HepG2 (cell line): ENCODE results near the gene CAPS. TPM values are rescaled to one million over a fixed set of nuclear protein-coding genes. Genes with fewer than 3 reads are reported as not detected.

Experiments used
- EED ChIP-seq: sonication (generic); formaldehyde crosslinking; IDR thresholded peaks from 2 replicates; pipeline ENCODE4 v1.5.0; 2020; ENCODE audit warnings: mild to moderate bottlenecking, missing genetic modification reagents
- ERF ChIP-seq: IDR thresholded peaks from 2 replicates; pipeline ENCODE4 v1.6.1; 2018; ENCODE audit warnings: missing biosample characterization, missing genetic modification reagents
- MTA1 ChIP-seq: sonication (generic); formaldehyde crosslinking; IDR thresholded peaks from 2 replicates; pipeline ENCODE4 v1.4.0; 2020; ENCODE audit warnings: missing genetic modification reagents, mild to moderate bottlenecking, borderline replicate concordance
- NFRKB ChIP-seq: fragments of 450-650 bp; IDR thresholded peaks from 2 replicates; pipeline ENCODE4 v1.6.1; 2017
- PAX8 ChIP-seq: sonication (generic); formaldehyde crosslinking; IDR thresholded peaks from 2 replicates; pipeline ENCODE4 v1.8.0; 2022; ENCODE audit warnings: mild to moderate bottlenecking, missing genetic modification reagents, borderline replicate concordance
- SOX6 ChIP-seq, 2 experiments: fragments of 450-650 bp in 1 of 2; sonication (generic) in 1 of 2; formaldehyde crosslinking in 1 of 2; IDR thresholded peaks; 2 replicates each; pipeline versions ENCODE4 v1.4.0 to v1.6.1; 2017 to 2020; ENCODE audit warnings: antibody characterized with exemption in 1 of 2, mild to moderate bottlenecking in 1 of 2, missing genetic modification reagents in 1 of 2
- SRF ChIP-seq: IDR thresholded peaks from 2 replicates; pipeline ENCODE4 v1.6.1; 2011; ENCODE audit warnings: mild to moderate bottlenecking, low read depth, low read length, moderate library complexity
- YEATS4 ChIP-seq: sonication (generic); formaldehyde crosslinking; IDR thresholded peaks from 2 replicates; pipeline ENCODE4 v1.4.0; 2020; ENCODE audit warnings: missing genetic modification reagents, borderline replicate concordance
- ZNF30 ChIP-seq: sonication (generic); formaldehyde crosslinking; IDR thresholded peaks from 2 replicates; pipeline ENCODE4 v1.5.0; 2020; ENCODE audit warnings: mild to moderate bottlenecking, missing genetic modification reagents
- ZNF766 ChIP-seq: sonication (generic); formaldehyde crosslinking; IDR thresholded peaks from 2 replicates; pipeline ENCODE4 v1.5.0; 2020; ENCODE audit warnings: missing genetic modification reagents, borderline replicate concordance
- ZNF878 ChIP-seq: sonication (generic); formaldehyde crosslinking; IDR thresholded peaks from 2 replicates; pipeline ENCODE4 v1.8.1; 2023; ENCODE audit warnings: mild to moderate bottlenecking, missing genetic modification reagents, moderate library complexity
- ZSCAN25 ChIP-seq: sonication (generic); formaldehyde crosslinking; IDR thresholded peaks from 2 replicates; pipeline ENCODE4 v1.8.0; 2022; ENCODE audit warnings: mild to moderate bottlenecking, missing genetic modification reagents
- polyA plus RNA-seq, 8 experiments: library from polyadenylated mRNA; depleted of rRNA in 3 of 8; stranded (reverse) in 7 of 8; unstranded in 1 of 8; fragments of >200 nt; fragmentation: Illumina TruSeq in 4 of 8; extraction: Trizol in 4 of 8; gene quantifications; 2 replicates each; pipeline versions ENCODE4 v1.2.1 to v1.2.3, GENCODE V29; 2011 to 2016; ENCODE audit warnings: low read depth in 4 of 8, missing spikeins in 1 of 8, mixed read lengths in 1 of 8; ENCODE audit not compliant: insufficient read depth in 1 of 8
- total RNA-seq, 5 experiments: library from RNA; depleted of rRNA; stranded (reverse); fragments of >200 nt; fragmentation: Illumina TruSeq; extraction: Trizol; gene quantifications; 2 replicates each; pipeline ENCODE4 v1.2.3, GENCODE V29; 2016; ENCODE audit warnings: low read depth in 1 of 5
- TF ChIP-seq, protein P1 (sequence below): IDR thresholded peaks from 2 replicates; pipeline ENCODE4 v1.6.1; 2016; ENCODE audit warnings: low read depth, missing genetic modification reagents, missing compliant biosample characterization
- TF ChIP-seq, protein P2 (sequence below): sonication (generic); formaldehyde crosslinking; IDR thresholded peaks from 2 replicates; pipeline ENCODE4 v1.8.0; 2022; ENCODE audit warnings: low read depth, missing genetic modification reagents
- TF ChIP-seq, protein P3 (sequence below): sonication (generic); formaldehyde crosslinking; IDR thresholded peaks from 2 replicates; pipeline ENCODE4 v1.4.0; 2020; ENCODE audit warnings: low read depth, mild to moderate bottlenecking, missing genetic modification reagents
- TF ChIP-seq, protein P4 (sequence below): IDR thresholded peaks from 2 replicates; pipeline ENCODE4 v1.6.1; 2016; ENCODE audit warnings: missing compliant biosample characterization, missing genetic modification reagents, borderline replicate concordance
- TF ChIP-seq, protein P5 (sequence below): conservative IDR thresholded peaks from 2 replicates; pipeline ENCODE4 v1.6.1; 2018; ENCODE audit warnings: missing genetic modification reagents
- TF ChIP-seq, protein P6 (sequence below): sonication (generic); formaldehyde crosslinking; IDR thresholded peaks from 2 replicates; pipeline ENCODE4 v1.5.1; 2020; ENCODE audit warnings: mild to moderate bottlenecking, missing genetic modification reagents, borderline replicate concordance

CAPS gene
- total and polyA plus RNA-seq, 2 of the 13 experiments (the other 11 are each of a cell fraction or from before 2014, with no cell fraction given), result 3.1 TPM

DNA sequence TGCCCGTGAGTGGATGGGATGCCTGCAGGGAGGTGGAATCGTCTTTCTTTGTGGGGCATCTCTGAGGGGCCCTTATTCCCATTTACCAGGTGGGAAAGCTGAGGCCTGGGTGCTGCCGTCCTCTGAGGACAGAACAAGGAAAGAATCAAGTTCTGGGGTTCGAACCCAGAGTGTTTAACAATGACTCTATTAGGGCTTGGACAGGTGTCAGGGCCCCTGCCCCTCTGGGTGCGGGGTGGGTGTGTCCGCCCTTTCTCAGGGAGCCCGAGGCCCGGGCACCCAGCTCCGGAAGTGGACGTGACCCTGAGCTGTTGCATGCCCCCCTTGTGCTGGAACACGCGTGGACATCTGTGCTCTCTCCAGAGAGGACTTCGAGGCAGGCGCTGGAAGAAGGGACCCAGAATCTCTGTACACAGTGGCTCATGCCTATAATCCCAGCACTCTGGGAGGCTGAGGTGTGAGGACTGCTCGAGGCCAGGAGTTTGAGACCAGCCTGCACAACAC lies 21.2 kb upstream of the CAPS start (continued):
- TF ChIP-seq, protein P1, sequence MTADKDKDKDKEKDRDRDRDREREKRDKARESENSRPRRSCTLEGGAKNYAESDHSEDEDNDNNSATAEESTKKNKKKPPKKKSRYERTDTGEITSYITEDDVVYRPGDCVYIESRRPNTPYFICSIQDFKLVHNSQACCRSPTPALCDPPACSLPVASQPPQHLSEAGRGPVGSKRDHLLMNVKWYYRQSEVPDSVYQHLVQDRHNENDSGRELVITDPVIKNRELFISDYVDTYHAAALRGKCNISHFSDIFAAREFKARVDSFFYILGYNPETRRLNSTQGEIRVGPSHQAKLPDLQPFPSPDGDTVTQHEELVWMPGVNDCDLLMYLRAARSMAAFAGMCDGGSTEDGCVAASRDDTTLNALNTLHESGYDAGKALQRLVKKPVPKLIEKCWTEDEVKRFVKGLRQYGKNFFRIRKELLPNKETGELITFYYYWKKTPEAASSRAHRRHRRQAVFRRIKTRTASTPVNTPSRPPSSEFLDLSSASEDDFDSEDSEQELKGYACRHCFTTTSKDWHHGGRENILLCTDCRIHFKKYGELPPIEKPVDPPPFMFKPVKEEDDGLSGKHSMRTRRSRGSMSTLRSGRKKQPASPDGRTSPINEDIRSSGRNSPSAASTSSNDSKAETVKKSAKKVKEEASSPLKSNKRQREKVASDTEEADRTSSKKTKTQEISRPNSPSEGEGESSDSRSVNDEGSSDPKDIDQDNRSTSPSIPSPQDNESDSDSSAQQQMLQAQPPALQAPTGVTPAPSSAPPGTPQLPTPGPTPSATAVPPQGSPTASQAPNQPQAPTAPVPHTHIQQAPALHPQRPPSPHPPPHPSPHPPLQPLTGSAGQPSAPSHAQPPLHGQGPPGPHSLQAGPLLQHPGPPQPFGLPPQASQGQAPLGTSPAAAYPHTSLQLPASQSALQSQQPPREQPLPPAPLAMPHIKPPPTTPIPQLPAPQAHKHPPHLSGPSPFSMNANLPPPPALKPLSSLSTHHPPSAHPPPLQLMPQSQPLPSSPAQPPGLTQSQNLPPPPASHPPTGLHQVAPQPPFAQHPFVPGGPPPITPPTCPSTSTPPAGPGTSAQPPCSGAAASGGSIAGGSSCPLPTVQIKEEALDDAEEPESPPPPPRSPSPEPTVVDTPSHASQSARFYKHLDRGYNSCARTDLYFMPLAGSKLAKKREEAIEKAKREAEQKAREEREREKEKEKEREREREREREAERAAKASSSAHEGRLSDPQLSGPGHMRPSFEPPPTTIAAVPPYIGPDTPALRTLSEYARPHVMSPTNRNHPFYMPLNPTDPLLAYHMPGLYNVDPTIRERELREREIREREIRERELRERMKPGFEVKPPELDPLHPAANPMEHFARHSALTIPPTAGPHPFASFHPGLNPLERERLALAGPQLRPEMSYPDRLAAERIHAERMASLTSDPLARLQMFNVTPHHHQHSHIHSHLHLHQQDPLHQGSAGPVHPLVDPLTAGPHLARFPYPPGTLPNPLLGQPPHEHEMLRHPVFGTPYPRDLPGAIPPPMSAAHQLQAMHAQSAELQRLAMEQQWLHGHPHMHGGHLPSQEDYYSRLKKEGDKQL, result no peak
- TF ChIP-seq, protein P2, sequence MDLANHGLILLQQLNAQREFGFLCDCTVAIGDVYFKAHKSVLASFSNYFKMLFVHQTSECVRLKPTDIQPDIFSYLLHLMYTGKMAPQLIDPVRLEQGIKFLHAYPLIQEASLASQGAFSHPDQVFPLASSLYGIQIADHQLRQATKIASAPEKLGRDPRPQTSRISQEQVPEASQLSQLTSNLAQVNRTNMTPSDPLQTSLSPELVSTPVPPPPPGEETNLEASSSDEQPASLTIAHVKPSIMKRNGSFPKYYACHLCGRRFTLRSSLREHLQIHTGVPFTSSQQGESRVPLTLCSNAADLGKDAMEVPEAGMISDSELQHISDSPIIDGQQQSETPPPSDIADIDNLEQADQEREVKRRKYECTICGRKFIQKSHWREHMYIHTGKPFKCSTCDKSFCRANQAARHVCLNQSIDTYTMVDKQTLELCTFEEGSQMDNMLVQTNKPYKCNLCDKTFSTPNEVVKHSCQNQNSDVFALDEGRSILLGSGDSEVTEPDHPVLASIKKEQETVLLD, result no peak
- TF ChIP-seq, protein P3, sequence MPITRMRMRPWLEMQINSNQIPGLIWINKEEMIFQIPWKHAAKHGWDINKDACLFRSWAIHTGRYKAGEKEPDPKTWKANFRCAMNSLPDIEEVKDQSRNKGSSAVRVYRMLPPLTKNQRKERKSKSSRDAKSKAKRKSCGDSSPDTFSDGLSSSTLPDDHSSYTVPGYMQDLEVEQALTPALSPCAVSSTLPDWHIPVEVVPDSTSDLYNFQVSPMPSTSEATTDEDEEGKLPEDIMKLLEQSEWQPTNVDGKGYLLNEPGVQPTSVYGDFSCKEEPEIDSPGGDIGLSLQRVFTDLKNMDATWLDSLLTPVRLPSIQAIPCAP, result no peak
- TF ChIP-seq, protein P4, sequence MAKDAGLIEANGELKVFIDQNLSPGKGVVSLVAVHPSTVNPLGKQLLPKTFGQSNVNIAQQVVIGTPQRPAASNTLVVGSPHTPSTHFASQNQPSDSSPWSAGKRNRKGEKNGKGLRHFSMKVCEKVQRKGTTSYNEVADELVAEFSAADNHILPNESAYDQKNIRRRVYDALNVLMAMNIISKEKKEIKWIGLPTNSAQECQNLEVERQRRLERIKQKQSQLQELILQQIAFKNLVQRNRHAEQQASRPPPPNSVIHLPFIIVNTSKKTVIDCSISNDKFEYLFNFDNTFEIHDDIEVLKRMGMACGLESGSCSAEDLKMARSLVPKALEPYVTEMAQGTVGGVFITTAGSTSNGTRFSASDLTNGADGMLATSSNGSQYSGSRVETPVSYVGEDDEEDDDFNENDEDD (CRISPR knock-in tag), result no peak
- TF ChIP-seq YEATS4 (CRISPR knock-in tag), result no peak
- no peak for TF ChIP-seq NFRKB
- TF ChIP-seq MTA1 (CRISPR knock-in tag), result no peak
- TF ChIP-seq ZNF766 (CRISPR knock-in tag), result no peak
- TF ChIP-seq, protein P5, sequence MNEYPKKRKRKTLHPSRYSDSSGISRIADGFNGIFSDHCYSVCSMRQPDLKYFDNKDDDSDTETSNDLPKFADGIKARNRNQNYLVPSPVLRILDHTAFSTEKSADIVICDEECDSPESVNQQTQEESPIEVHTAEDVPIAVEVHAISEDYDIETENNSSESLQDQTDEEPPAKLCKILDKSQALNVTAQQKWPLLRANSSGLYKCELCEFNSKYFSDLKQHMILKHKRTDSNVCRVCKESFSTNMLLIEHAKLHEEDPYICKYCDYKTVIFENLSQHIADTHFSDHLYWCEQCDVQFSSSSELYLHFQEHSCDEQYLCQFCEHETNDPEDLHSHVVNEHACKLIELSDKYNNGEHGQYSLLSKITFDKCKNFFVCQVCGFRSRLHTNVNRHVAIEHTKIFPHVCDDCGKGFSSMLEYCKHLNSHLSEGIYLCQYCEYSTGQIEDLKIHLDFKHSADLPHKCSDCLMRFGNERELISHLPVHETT (CRISPR knock-in tag), result peak; percentile 67; the same call in 1 of the 2 replicates
- no peak for TF ChIP-seq SRF
- TF ChIP-seq ZSCAN25 (CRISPR knock-in tag), result no peak
- TF ChIP-seq PAX8 (CRISPR knock-in tag), result no peak
- TF ChIP-seq ZNF30, result no peak
- no peak for TF ChIP-seq ZNF878
- no peak for TF ChIP-seq ERF (CRISPR knock-in tag)
- no peak for TF ChIP-seq SOX6 (IDR thresholded peaks at IDR 0.05)
- no peak for TF ChIP-seq SOX6 (CRISPR knock-in tag; IDR thresholded peaks at IDR 0.05)
- TF ChIP-seq, protein P6, sequence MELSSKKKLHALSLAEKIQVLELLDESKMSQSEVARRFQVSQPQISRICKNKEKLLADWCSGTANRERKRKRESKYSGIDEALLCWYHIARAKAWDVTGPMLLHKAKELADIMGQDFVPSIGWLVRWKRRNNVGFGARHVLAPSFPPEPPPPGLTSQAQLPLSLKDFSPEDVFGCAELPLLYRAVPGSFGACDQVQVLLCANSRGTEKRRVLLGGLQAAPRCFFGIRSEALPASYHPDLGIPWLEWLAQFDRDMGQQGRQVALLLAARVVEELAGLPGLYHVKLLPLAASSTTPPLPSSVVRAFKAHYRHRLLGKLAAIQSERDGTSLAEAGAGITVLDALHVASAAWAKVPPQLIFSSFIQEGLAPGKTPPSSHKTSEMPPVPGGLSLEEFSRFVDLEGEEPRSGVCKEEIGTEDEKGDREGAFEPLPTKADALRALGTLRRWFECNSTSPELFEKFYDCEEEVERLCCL (CRISPR knock-in tag), result no peak; the same call in 1 of the 2 replicates
- TF ChIP-seq EED (CRISPR knock-in tag), result no peak
